Osteoblast (primary cell): Measurements from ENCODE around the gene MYADML2. TPM values are rescaled to one million over a fixed set of nuclear protein-coding genes. Genes with fewer than 3 reads are reported as not detected.

Experiments
- DNase-seq: peaks from one replicate; pipeline ENCODE4 v3.0.0; 2011; ENCODE audit warnings: low spot score, mixed read lengths; ENCODE audit not compliant: insufficient read length; ENCODE audit errors: missing footprints
- H2AFZ ChIP-seq: 2 replicates; pipeline ENCODE4 v1.6.0; 2011; ENCODE audit warnings: mild to moderate bottlenecking, low read length
- H3K27ac ChIP-seq: 2 replicates; pipeline ENCODE4 v1.5.1; 2011; ENCODE audit warnings: mild to moderate bottlenecking, low read depth, low read length, moderate library complexity
- H3K27me3 ChIP-seq: 2 replicates; pipeline ENCODE4 v1.6.0; 2012; ENCODE audit warnings: mild to moderate bottlenecking, control low read depth, inconsistent platforms, low read length, moderate library complexity; ENCODE audit not compliant: insufficient read depth
- H3K36me3 ChIP-seq: 2 replicates; pipeline ENCODE4 v1.5.1; 2011; ENCODE audit warnings: mild to moderate bottlenecking, low read length, control low read depth, moderate library complexity; ENCODE audit not compliant: insufficient read depth
- H3K4me1 ChIP-seq: 2 replicates; pipeline ENCODE4 v1.5.1; 2011; ENCODE audit warnings: mild to moderate bottlenecking, low read length, control low read depth, moderate library complexity; ENCODE audit not compliant: insufficient read depth
- H3K4me2 ChIP-seq: 2 replicates; pipeline ENCODE4 v1.6.0; 2011; ENCODE audit warnings: mild to moderate bottlenecking, low read length; ENCODE audit not compliant: insufficient read depth
- H3K4me3 ChIP-seq: fragments of 200-600 bp; sonication (generic); 3 replicates; pipeline ENCODE4 v1.5.1; 2012; ENCODE audit warnings: mild to moderate bottlenecking, low read length, inconsistent platforms; ENCODE audit not compliant: insufficient read depth
- H3K79me2 ChIP-seq: 2 replicates; pipeline ENCODE4 v1.6.0; 2012; ENCODE audit warnings: mild to moderate bottlenecking, low read length, control low read depth, inconsistent platforms; ENCODE audit not compliant: insufficient read depth
- H3K9me3 ChIP-seq: 2 replicates; pipeline ENCODE4 v1.5.1; 2011; ENCODE audit warnings: low read depth, low read length, control low read depth
- H4K20me1 ChIP-seq: 2 replicates; pipeline ENCODE4 v1.6.0; 2012; ENCODE audit warnings: mild to moderate bottlenecking, low read length, control low read depth; ENCODE audit not compliant: insufficient read depth
- CTCF ChIP-seq: IDR thresholded peaks from 2 replicates; pipeline ENCODE4 v1.5.1; 2011; ENCODE audit warnings: mild to moderate bottlenecking, low read depth, low read length, moderate library complexity; ENCODE audit errors: extremely low read depth
- total RNA-seq: library from RNA; depleted of rRNA; stranded (reverse); fragments of >200 nt; gene quantifications from 2 replicates; pipeline ENCODE4 v1.2.3, GENCODE V29; 2012

The MYADML2 gene
- total RNA-seq, 1 donor, result not detected

DNA sequence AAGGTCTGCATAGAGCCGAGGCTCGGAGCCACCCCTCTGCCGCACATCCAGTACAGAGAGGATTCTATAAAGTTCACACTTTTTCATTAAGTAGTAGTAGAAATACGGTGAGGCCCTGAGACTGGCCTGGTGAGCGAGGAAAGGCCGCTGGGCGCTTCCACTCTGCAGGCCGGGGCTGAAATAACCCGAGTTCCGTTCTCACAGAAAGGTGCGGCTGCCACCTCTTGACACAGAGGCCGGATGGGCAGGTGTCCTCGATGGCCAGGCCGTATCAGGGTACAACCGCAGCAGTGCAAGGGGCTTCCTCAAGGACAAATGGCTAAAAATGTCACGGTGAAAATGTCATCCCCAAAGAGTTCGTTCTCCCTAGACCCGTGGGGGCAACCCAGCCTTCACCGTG, 35.1 kb downstream of the MYADML2 start:
- Histone ChIP-seq H3K9me3 (no peaks in the 10 kb centered on the region), H3K4me2 (no peak overlapping the region), H3K4me1 (peaks cover 14% of the 10 kb centered on the region), H3K79me2 (peaks cover 37% of the 10 kb centered on the region), H3K27me3 (no peaks in the 10 kb centered on the region), H2AFZ (no peak overlapping the region), H3K27ac (no peak overlapping the region), H3K4me3 (no peak overlapping the region), H4K20me1 (peaks cover 38% of the 10 kb centered on the region), H3K36me3 (peaks cover 47% of the 10 kb centered on the region)
- no peak for TF ChIP-seq CTCF
- no peak for DNase-seq

DNA sequence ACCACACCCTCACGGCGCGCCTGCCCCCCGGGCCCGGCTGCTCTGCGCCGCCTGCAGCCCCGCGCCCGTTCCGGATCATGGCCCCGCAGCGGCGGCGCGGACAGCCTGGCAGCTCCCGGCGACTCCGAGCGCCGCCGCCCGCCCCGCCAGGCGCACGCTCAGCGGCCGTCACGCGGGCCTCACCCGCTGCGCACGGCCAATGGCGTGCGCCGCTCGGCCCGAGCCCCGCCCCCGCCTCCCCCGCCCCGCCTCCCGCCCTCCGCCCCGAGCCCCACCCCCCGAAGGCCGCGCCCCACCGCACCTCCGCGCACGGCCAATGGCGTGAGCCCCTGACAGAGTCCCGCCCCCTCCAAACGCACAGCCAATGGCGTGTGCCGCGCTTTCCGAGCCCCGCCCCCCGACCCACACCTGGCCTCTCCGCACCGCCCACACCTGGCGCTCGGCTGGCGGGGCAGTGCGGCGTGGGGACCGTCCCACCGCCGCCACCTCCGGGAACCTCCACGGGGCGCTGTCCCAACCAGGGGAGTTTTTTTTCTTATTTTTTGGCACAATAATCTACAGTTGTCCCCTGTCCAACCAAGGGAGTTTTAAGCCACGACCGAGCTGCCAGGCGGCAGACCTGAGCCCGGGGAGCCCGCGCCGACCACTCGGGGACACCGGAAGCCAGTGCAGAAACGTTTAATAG, 35.6 kb downstream of the MYADML2 start, which contains the start of gene PCYT2:
Gene PCYT2, minus strand, starts transcription at position 123 of the 685 bp plus-strand sequence. Its CDS starts 44 bp downstream, at position 79.
- peaks cover 47% of the 10 kb centered on the region for H3K36me3 ChIP-seq
- peak within 1 kb of the TSS; percentile 82 for H3K4me3 ChIP-seq
- peaks cover 9% of the 10 kb centered on the region for H3K4me1 ChIP-seq
- no peaks in the 10 kb centered on the region for H3K9me3 ChIP-seq
- no peak within 1 kb of the TSS for H3K27ac ChIP-seq
- peaks cover 35% of the 10 kb centered on the region for H4K20me1 ChIP-seq
- peak; percentile 100 for DNase-seq
- H2AFZ ChIP-seq, result peak within 1 kb of the TSS; percentile 2
- H3K27me3 ChIP-seq, result no peaks in the 10 kb centered on the region
- TF ChIP-seq CTCF, result no peak
- H3K79me2 ChIP-seq, result peaks cover 34% of the 10 kb centered on the region
- peak within 1 kb of the TSS; percentile 79 for H3K4me2 ChIP-seq

- Histone ChIP-seq H3K36me3 (peaks cover 43% of the 10 kb centered on the region), H4K20me1 (peaks cover 31% of the 10 kb centered on the region), H3K4me2 (peak overlapping the region; percentile 79), H3K4me1 (peaks cover 5% of the 10 kb centered on the region), H3K27me3 (no peaks in the 10 kb centered on the region), H2AFZ (peak overlapping the region; percentile 2), H3K9me3 (no peaks in the 10 kb centered on the region), H3K27ac (no peak overlapping the region), H3K4me3 (peak overlapping the region; percentile 82), H3K79me2 (peaks cover 29% of the 10 kb centered on the region)
- peak; percentile 96 for DNase-seq
- no peak for TF ChIP-seq CTCF
These were observed 36.2 kb downstream of the MYADML2 start for GRCh38 chr17:81910840-81911276.

DNA sequence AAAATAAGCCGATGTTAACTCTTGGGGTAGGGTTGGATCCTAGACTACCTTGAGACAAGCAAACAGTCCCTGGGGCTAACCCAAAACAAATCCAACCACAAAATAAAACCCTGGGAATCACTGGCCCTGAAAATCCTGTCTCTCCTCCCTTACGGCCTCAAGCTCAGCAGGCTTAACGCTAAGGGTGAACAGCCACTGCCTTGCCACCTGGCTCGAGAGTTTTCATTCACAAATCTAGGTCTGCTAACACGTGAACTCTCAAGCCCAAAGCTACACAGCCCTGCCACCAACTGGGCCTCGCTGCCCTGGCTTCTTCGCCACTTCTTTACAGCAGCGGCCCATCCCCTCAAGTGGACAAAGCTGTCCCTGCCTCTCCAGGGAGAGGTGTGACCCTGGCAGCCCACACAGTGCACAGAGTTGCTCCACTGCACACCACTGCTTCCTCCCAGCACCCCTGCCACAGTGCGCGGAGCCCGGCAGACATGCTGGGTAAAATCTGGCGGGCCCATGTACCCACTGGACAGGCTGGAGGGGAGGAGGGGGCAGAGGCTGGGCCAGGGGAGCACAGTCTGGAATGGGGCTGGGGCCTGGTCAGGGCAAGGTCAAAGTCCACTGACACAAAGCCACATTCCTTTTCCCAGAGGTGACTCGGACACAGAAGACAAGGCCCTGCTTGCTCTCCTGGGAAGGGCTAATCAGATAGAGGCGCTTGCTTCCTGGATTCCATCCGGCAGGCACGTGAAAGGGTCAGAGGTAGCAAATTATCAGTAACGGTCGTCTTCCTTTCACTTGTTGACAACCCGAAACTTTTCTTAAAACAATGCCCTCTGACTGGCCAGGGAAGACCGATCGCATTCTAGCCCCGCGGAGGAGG, 36.8 kb downstream of the MYADML2 start:
- peak overlapping the region; percentile 82 for H3K4me3 ChIP-seq
- H3K4me1 ChIP-seq, result peaks cover 5% of the 10 kb centered on the region
- DNase-seq, result peak; percentile 97
- TF ChIP-seq CTCF, result no peak
- H3K9me3 ChIP-seq, result no peaks in the 10 kb centered on the region
- no peaks in the 10 kb centered on the region for H3K27me3 ChIP-seq
- H3K4me2 ChIP-seq, result peak overlapping the region; percentile 79
- peaks cover 22% of the 10 kb centered on the region for H3K79me2 ChIP-seq
- peaks cover 37% of the 10 kb centered on the region for H3K36me3 ChIP-seq
- H4K20me1 ChIP-seq, result peaks cover 25% of the 10 kb centered on the region
- no peak overlapping the region for H3K27ac ChIP-seq
- H2AFZ ChIP-seq, result peak overlapping the region; percentile 2
